ENCODE data around the gene WDR5.
A peak's percentile ranks its signal among the peaks of the same experiment; 100 is the strongest.
"Not testable (repeated sequence)": the region's sequence is repeated elsewhere in the genome, so short reads cannot be mapped to it uniquely, and the experiment has no call there.

WDR5 gene

DNA sequence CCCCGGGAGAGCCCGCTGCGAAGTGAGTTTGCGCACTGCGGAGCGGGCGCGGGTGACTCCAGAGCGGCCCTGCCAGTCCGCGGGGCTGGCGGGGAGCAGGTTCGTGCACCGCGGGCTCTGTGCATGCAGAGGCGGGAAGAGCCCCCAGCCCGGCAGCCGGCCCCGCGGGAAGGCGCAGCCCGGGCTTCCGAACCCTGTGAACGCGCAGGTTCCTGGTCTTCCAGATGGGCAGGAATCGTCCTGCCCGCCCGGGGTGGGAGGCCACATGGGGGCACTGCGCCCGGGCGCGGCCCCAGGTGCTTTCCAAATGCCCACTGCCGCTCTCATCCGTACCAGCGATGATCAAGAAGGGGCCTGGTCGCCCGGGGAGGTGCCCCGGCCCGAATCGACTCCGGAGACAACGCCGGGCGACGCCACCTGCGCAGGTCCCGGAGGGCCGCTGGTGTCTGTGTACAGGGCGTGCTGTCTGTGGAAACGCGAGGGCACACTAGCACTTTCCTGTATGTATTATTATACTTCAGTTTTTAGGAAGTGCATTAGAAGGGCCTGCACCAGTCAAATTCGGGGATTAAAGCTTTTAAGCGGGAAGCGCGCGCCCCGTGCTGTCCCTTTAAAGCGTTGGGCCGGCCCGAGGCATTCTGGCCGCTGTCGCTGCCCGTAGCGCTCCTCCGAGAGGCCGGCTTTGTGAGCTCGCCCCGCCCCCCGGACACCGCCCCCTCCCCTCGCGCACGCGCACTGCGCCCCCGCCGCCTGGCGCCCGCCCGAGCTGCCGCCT, at the start of gene WDR5:
TSS of gene WDR5 (plus strand) at position 740 of the 775 bp plus-strand sequence. CDS start 3,796 bp downstream, outside the sequence.
- peak; percentile 65 for DNase-seq

GRCh38 chr9:134088063-134088725, 47.7 kb upstream of the WDR5 start:
- DNase-seq, result no peak

GRCh38 chr9:134089972-134090371, 45.9 kb upstream of the WDR5 start:
- no peak for DNase-seq

GRCh38 chr9:134099123-134099761, 36.6 kb upstream of the WDR5 start:
- DNase-seq, result no peak

- DNase-seq, result no peak
Measured at GRCh38 chr9:134100040-134100439, 35.8 kb upstream of the WDR5 start.

DNA sequence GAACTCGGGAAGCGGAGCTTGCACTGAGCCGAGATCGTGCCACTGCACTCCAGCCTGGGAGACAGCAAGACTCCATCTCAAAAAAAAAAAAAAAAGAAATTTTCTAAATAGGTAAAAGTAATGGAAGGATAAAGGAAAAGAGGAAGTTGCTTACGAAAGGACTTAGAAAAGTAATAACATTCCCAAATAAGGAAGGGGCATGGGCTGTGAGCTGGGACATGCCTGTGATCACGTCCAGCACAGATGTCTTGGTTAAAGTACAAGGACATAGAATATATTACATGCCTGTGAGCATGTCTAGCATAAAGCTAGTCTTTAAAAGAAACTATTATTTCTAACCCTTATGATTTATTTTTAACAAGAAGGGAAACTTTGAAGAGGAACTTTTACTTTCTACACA, 34.7 kb upstream of the WDR5 start:
- not testable (repeated sequence) for DNase-seq

DNA sequence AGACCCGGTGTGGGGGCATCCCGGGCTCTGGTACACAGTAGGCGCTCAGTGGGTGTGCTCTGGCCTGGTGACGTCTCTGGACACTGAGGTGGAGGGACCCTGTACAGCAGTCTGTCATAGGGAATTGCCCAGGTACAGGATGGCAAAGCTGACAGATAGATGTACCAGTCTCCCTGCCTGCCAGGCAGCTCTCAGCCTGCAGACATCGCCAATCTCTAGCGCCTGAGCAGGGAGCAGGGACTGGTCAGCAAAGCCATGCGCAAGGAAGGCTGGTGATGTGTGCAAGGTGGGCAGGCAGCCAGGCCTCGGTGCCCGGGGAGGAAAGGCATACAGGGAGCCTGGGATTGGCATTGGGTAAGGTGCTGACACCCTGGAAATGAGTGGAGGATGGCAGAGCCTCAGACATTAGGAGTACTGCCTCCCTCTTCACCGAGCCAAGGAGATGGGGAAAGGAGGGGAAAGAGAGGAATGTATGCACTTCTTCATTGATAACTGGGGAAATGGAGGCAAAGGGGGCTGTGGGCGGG, 34.2 kb upstream of the WDR5 start:
- DNase-seq, result no peak

DNA sequence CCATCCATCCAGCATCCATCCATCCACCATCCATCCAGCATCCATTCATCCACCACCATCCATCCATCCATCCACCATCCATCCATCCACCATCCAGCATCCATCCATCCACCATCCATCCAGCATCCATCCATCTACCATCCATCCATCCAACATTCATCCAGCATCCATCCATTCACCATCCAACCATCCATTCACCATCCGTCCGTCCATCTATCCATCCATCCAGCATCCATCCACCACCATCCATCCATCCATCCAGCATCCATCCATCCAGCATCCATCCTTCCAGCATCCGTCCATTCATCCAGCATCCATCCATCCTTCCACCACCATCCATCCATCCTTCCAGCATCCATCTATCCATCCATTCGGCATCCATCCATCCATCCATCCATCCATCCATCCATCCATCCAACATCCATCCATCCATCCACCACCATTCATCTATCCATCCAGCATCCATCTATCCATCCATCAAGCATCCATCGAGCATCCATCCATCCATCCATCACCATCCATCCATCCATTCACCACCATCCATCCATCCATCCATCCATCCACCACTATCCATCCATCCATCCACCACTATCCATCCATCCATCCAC, 32.4 kb upstream of the WDR5 start:
- DNase-seq, result no peak

DNA sequence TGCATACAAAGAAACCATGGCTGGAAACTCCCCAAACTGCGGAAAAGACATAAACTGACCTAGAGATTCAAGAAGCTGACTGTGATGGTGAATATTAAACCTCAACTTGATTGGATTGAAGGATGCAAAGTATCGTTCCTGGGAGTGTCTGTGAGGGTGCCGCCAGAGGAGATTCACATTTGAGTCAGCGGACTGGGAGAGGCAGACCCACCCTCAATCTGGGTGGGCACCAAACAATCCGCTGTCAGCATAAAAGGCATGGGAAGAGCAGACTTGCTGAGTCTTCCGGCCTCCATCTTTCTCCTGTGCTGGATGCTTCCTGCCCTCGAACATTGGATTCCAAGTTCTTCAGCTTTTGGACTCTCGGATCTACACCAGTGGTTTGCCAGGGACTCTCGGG, 24.8 kb upstream of the WDR5 start:
- no peak for DNase-seq

- DNase-seq, result no peak
Measured at GRCh38 chr9:134112561-134112960, 23.3 kb upstream of the WDR5 start.

- not testable (repeated sequence) for DNase-seq
Measured at GRCh38 chr9:134118972-134119371, 16.9 kb upstream of the WDR5 start.

DNA sequence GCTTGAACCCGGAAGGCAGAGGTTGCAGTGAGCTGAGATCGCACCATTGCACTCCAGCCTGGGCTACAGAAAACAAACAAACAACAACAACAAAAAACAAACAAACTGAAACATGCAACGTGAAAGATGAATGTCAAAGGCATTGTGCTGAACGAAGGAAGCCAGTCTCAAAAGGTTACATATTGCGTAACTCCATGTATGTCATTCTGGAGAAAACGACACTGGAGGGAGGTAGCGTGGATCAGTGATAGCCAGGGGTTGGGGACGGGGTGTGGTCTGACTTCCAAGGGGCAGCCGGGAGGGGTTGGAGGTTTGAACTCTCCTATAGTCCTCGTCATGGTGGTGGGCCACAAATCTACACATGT, 12.1 kb upstream of the WDR5 start:
- DNase-seq, result no peak

DNA sequence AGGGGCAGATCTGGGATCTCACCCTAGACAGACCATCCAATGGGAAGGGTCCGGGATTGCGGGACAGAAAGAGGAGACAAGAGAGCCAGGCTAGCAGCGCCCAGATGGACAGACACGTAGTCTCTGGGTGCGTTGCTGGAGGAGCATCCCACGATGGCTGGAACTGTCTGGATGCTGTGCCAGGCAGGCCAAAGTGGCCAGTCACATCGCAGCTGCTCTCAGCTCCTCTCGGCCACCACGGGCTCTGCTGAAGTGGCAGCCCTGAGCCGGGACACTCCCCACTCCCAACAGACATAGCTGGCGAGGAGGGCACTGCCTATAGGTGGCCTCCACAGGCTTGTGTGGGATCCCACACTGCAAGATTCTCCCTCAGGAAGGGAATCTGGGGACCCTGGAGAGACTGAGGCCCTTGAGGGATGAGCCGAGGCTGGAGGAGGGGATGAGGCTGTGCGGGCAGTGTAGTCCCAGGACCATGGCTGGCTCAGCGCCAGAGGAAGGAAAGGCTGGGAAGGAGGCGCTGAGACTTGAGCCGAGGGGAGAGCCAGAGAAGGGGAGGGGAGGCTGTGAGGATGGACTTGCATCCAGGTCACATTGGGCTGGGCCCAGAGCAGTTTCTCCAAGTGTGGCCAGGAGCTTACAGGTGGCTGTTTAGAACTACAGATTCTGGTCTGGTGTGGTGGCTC, 10.3 kb upstream of the WDR5 start:
- no peak for DNase-seq

DNA sequence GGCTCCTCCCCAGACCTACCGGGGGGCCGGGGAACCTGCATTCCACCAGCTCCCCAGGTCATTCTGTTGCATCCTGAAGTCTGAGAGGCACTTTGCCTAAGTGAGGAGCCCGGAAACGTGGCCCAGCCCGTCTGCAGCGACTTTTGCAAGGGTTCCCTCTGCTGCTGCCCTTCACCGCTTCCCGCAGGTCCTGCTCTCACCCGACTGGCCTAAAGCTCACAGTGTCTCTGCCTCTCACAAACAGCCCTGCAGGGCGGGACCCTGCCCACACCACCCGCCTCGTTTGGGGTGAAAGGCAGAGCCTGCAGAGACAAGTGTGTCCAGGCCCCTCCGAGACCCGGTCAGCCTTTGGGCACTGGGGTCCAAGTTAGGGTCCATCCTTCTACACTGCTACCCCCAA, 9.5 kb upstream of the WDR5 start:
- no peak for DNase-seq

DNA sequence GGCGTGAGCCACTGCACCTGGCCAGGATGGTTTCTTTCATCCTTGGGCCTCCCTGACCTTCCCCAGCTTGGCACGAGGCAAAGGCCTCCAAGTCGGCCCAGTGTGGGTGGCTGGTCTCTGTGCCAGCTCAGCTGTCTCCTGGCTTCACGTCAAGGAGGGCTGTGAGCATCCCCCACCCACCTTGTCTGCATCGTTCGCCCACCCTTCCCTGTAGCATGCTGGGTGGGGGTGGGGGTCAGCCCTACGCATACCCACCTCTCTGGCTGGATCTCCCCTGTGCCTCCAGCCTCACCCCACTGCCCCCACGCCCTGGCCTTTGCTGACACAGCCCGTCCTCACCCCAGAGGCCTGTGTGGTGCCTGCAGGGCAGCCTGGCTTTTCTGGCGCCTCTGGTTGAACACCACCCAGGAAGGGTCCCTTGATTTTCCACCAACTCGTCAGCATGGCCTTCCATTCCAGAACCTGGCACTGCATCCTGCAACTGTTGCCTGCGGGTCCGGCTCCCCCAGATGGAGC, 8.8 kb upstream of the WDR5 start:
- DNase-seq, result no peak

DNA sequence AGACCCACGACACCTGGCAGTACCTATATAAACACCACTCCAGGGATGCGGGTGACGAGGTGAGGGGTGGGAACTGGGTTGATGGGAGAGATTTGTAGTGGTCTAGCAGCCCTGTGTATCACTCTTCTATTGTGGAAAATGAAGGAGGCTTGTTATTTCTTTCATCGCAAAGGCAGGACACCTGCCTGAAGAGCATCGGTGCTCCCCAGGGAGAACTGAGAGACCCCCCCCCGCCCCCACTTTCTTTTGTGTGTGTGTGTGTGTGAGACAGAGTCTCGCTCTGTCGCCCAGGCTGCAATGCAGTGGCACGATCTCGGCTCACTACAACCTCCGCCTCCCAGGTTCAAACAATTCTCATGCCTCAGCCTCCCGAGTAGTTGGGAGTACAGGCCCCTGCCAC, 8.3 kb upstream of the WDR5 start:
- no peak for DNase-seq

- no peak for DNase-seq
Measured at GRCh38 chr9:134128727-134129679, 6.9 kb upstream of the WDR5 start.

GRCh38 chr9:134130503-134131375, 5.1 kb upstream of the WDR5 start:
- no peak for DNase-seq

DNA sequence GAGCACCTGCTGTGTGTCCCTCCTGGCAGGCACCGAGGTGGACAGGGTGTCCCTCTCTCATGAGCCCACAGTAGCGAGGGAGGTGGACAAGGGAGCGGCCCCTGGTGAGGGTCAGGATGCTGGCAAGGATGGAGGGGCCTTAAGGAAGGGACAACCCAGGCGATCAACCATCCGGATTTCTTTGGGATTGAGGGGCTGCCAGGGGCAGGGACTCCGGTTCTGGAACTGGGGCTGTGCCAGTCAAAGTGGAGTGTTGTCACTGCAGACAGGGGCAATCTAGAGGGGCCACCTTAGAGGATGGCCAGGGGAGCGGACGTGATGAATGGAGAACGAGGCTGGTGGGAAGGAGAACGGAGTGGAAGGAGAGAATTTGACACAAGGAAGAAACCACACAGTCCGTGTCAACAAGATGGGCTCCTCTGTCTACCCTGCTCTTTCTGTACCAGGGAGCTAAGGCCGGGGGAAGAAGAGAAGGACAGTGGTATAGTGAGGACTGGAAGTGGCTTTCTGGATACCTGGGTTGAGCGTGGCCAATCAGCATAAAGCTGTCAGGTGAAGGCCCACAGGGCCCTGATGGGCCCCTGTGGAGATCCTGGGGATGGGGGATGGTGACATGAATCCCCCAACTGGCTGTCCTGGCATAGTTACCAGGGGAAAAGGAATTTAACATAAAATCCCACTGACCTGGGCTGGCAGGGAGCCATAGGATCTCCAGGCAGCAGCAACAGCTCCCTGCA, 4.2 kb upstream of the WDR5 start:
- DNase-seq, result no peak
